HG03558 (cell line): ENCODE data around the gene IPO9.

Source experiments
- ATAC-seq: cut with Tn5 transposase; IDR thresholded peaks from one replicate; pipeline ENCODE4 v1.9.1; 2021; ENCODE audit warnings: moderate number of reproducible peaks; ENCODE audit not compliant: unreplicated experiment; ENCODE audit errors: extremely low read depth

Gene IPO9

DNA sequence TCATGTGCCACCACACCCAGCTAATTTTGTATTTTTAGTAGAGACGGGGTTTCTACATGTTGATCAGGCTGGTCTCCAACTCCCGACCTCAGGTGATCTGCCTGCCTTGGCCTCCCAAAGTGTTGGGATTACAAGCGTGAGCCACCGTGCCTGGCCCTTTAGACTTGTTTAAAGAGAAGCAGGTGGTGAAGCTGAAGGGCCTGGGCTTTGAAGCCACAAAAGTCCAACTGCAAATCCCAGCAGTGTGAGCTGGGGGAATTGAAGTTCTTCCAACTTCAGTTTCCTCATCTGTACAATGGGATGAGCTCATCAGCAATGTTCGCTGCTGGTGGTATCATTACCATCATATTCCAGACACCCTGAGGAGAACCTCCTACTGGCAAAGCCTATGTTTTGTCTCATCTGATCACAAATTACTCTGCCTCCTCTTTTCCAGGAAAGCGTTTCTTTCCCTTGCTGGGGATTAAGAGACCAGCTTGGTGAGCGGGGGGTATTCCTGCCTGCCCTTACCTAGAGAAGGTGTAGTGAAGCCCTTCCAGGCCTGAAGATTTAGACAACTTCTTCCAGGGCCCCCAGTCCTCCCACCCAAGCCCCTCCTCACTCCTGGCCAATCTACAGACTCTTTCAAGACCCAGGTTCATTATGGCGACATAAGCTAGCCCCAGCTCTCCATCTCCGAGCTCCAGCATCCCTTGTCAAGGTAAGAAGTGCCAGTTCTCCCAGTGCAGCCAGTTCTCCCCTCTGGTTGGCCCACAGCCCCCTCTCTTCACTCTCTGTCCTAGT, 57.3 kb downstream of the IPO9 start:
- no peak for ATAC-seq

GRCh38 chr1:201887116-201887866, 58.3 kb downstream of the IPO9 start:
- no peak for ATAC-seq

DNA sequence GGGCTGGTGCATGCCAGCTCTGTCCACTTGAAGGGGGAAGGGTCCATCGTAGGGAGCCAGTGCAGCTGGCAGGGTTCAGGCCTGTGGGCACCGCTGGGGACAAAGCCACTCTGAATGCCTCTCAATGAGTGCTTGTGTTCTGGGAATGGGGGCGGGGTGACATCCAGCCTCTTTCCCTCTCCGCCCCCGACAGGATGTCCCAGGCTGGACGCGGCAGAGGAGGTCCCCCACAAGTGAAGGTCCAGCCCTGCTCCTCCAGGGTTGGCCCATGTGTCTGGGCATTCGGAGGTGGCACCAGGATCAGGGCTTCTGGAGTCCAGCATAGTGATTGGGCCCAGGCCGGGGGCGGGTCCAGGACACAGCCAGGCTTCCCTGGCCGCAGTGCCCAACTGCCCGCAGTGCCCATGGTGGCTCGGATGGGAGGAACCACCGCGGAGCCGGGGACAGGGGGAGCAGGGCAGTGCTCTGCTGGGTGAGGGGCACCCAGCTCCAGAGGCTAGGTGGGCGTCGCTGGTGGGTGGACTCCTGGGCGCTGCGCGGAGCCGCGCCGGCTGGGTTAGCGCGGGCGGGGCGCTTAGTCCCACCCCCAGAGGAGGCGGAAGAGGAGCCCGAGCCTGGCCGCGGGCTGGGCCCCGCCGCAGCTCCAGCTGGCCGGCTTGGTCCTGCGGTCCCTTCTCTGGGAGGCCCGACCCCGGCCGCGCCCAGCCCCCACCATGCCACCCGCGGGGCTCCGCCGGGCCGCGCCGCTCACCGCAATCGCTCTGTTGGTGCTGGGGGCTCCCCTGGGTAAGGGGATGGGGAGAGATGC, 59.5 kb downstream of the IPO9 start, which contains the start of gene SHISA4:
Gene SHISA4, plus strand, starts transcription at position 617 of the 808 bp plus-strand sequence. Its CDS starts 97 bp downstream, at position 714.
- no peak for ATAC-seq

DNA sequence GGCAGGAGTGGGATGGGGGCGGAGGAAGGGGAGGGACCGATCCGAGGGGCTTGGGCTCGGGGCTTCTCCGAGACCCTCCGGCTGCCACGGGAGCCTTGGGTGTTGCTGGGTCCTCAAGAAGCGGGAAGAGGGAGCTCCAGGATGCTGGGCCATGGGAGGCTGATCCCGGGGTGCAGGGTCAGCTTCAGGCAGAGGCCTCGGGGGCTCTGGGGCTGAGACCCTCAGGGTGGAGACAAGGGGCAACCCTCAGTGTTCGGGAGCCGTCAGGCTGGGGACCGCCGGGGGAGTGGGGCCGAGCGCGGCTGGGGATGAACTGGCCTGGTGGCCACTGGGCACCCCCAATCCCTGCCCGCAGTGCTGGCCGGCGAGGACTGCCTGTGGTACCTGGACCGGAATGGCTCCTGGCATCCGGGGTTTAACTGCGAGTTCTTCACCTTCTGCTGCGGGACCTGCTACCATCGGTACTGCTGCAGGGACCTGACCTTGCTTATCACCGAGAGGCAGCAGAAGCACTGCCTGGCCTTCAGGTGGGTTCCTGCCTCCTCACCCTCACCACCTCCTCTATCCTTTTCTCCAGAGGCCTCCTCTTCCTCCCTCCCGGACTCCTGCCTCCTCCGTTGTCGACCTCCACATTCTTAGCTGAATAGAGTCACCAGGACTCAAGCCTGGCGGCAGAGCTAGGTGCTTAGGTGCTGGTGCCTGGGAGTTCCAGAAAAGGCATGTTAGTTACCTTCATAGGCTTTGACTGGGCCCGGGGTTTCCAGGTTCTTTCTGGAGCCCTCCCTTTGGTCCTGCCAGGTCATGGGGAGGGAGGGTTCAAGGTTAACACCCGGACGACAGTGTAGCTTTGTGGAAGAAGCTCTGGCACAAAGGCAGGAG, 60.4 kb downstream of the IPO9 start:
- ATAC-seq = no peak

DNA sequence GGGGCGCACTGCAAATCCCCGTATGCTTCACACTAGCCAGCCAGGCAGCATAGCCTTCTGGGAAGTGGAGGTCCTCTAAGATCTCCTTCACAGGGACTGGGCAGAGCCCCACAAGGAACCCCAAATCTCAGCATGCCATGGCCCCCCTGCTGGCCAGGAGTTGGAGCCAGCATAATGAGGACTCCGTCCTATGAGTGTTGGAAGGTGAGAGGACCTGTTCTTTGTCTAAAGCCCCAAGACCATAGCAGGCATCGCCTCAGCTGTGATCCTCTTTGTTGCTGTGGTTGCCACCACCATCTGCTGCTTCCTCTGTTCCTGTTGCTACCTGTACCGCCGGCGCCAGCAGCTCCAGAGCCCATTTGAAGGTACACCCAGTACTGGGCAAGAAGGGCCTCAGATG, 61.3 kb downstream of the IPO9 start:
- ATAC-seq = no peak

DNA sequence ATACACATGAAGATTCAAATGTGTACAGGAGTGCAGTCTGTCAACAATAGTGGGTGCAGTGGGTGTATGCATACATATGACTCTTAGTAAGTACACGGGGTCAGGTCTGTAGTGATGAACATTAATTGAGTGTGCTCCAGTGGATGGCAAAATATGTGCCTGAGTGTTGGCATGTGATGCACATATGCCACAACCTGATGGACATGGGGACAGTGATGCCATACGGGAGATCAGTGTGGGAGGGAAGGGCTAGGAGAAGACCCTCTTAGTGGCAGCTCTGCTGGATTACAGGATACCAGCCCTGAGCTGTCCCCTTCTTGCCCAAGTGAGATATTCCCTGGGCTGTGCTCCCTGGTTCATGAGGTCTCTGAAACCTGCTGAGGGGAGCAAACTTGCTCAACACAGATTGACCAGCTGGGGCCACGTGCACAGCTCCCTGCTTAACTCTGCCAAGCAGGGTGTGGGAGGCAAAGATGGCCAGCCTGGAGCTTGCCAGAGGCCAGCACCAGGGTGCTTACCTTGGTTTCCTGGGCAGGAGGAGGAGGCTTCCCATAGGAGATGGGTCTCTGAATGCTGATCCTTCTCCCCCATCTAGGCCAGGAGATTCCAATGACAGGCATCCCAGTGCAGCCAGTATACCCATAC, 62.0 kb downstream of the IPO9 start:
- no peak for ATAC-seq

GRCh38 chr1:201891451-201892045, 62.6 kb downstream of the IPO9 start:
- ATAC-seq = no peak

- no peak for ATAC-seq
These were observed 63.3 kb downstream of the IPO9 start for GRCh38 chr1:201892211-201892610.

- no peak for ATAC-seq
These were observed 64.5 kb downstream of the IPO9 start for GRCh38 chr1:201893431-201893830.

DNA sequence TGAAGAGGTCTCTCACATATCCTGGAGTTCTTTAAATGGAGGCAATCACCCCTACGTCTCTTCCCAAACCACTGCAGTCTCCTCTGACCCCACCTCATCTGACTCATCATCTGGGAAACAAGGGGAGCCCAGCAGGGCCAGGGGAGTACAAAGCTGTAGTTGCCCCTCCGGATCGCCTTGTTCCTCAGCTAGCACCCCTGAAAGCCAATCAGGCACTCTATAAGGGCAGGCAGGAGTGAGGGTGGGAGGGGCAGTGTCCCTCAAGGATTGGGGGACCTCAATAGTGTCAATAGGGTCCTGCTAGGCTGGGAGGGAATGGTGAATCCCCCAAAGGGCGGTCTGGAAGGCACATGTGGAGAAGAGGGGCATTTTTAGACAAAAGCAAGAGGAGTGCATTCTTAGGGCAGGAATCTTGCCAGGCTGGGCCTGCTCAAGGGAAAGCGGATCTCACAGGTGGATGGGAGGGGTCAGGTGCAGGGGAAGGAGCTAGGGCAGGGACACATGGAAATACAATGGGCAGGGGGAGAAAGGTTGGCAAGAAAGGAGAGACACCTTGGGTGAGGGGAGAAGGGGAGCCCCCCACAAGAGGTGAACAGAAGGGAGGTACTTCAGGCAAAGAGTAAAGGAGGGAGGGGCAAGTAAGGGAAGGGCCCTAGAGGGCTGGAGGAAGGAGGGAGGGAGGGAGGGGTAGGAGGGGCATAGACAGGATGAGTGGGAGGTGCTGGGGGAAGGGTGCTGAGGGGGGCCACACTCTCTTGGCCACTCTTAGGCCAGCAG, 65.6 kb downstream of the IPO9 start:
- no peak for ATAC-seq

GRCh38 chr1:201895120-201895665, 66.2 kb downstream of the IPO9 start:
- ATAC-seq = no peak

- ATAC-seq = peak; percentile 70
These were observed 67.2 kb downstream of the IPO9 start for GRCh38 chr1:201895913-201896807.

DNA sequence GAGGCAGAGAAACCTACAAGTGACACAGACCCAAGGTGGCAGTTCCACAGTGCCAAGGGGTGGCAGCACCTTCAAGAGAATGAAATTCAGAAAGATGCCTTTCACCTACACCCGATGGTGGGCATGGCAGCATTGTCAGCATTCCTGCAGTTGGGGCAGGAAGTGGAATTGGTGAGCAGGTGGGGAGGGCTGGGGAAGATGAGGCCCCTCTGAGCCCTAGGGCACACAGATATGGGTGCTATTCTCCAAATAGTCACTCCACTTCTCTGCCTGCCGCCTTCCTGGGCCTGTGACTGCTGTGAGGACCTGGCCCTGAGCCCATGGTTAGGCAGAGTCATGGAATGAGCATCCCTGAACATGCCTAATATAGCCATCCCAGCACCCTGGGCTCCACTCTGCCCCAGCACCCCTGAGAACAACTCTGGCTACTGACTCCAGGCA, 68.0 kb downstream of the IPO9 start:
- no peak for ATAC-seq

DNA sequence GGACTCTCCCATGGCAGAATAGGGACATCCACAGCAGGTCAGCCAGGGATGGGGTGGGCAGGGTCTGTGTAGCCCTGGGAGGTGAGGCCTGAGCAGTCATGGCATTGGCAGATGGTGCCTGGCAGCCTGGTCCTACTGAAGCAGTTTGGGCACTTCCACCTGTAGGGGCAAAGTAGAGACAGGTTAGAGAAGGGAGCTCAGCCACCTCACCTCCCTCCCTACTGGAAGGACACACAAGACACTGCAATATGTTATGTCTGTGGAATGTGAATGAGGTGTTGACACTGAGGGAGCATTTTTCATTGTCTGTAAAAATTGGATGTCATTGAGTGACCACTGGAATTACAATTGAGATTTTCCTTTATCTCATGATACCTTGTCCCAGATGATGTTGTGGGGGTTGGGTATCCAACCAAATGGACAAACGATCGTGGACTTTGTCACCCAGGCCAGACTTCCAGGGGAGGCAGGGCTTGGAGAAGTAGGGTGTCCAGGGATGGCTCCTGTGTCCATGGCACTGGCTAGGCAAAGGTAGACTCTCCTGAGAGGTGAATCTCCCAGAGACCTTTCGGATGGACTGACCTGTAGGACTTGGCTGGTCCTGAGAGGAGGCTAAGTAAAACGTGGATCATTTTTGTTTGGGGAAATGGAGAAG, 69.4 kb downstream of the IPO9 start:
- ATAC-seq = no peak

DNA sequence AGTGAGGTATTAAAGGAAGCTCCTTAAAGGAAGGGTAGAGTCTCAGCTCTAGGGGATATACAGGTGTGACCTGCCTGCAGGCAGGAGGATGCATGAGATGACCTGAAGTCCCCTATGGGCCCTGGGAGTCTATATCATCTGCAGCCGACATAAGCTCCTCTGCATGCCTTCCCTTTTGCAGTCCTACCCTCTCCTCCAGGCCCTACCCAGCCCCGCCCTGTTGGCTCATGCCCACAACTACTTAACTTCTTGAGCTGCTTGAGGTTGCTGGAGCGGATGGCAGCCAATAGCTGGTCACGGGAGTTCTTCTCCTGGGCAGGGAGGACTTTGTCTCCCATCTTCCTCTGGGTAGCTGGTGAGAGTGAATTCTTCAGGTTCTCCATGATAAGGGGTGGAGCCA, 70.0 kb downstream of the IPO9 start:
- no peak for ATAC-seq

DNA sequence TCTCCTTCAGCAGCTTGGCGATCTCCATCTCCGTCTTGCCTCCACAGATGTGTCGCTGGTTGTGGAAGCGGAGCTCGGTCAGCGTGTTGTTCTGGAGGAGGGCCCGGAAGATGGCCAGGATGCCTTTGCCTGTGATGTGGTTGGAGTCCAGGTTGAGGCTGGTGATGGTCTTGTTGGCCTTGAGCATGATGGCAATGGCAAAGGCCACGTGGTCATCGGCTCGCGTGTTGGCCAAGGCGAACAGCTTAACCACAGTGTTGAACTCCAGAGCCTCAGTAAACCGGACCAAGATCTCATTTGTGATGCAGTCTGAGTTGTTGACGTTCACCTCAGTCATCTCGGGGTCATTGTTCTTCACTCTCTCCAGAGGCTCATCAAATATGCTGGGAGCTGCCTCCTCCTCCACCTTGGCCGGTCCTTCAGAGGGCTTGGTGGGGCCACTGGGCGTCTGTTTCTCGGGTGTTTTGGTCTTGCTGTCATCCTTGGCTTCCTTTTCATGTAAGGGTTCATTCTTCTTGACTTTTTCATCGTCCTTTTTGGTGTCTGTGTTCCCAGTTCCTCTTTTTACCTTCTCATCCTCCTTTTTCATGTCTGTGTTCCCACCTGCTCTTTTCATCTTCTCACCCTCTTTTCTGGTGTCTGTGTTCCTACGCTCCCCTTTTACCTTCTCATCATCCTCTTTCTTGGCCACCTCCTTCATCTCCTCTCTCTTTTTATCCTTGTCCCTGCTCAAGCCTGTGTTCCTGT, 70.9 kb downstream of the IPO9 start:
- no peak for ATAC-seq
